GM12874 (cell line): ENCODE results near the gene PADI6.
A peak's percentile ranks its signal among the peaks of the same experiment; 100 is the strongest.

Source experiments
- CTCF ChIP-seq: IDR thresholded peaks from 2 replicates; pipeline ENCODE4 v1.5.1; 2011; ENCODE audit warnings: low read depth, mild to moderate bottlenecking, control low read depth, low read length, moderate library complexity; ENCODE audit not compliant: insufficient read depth

PADI6 gene

GRCh38 chr1:17371896-17372295 is at the start of gene PADI6:
Gene PADI6, plus strand, starts transcription at chr1:17372196. Its CDS starts 50 bp downstream, at chr1:17372246.
- no peak for TF ChIP-seq CTCF

GRCh38 chr1:17328855-17329254 is 43.1 kb upstream of the PADI6 start:
- no peak for TF ChIP-seq CTCF

- no peak for TF ChIP-seq CTCF
Observed at GRCh38 chr1:17329610-17330009, 42.4 kb upstream of the PADI6 start.

- TF ChIP-seq CTCF, result no peak
Observed at GRCh38 chr1:17330856-17331255, 41.1 kb upstream of the PADI6 start.

- no peak for TF ChIP-seq CTCF
Observed at GRCh38 chr1:17333081-17333480, 38.9 kb upstream of the PADI6 start.

- peak; percentile 82 for TF ChIP-seq CTCF
Observed at GRCh38 chr1:17335821-17336710, 35.9 kb upstream of the PADI6 start.

- no peak for TF ChIP-seq CTCF
Observed at GRCh38 chr1:17338706-17339493, 33.1 kb upstream of the PADI6 start.
